ENCODE measurements around the gene ADARB1. TPM values are rescaled to one million over a fixed set of nuclear protein-coding genes. Genes with fewer than 3 reads are reported as not detected.

Gene ADARB1
- total RNA-seq, 1 experiment from 2014 or later, result 2.9 TPM

GRCh38 chr21:45186709-45187108 is 112.3 kb downstream of the ADARB1 start:
- Histone ChIP-seq H3K36me3 (0 out of 2 replicates have a peak, but pooled peaks cover 2% of the 10 kb centered on the region), H3K9me3 (peaks cover 28% of the 10 kb centered on the region), H3K4me3 (no peak overlapping the region), H3K27me3 (no peaks in the 10 kb centered on the region)
- no peak for DNase-seq

GRCh38 chr21:45187646-45188045 is 113.3 kb downstream of the ADARB1 start:
- no peaks in the 10 kb centered on the region for H3K27me3 ChIP-seq
- DNase-seq, result no peak
- peaks cover 28% of the 10 kb centered on the region for H3K9me3 ChIP-seq
- 0 out of 2 replicates have a peak, but pooled peaks cover 2% of the 10 kb centered on the region for H3K36me3 ChIP-seq
- H3K4me3 ChIP-seq, result no peak overlapping the region

GRCh38 chr21:45190013-45190412 is 115.6 kb downstream of the ADARB1 start:
- Histone ChIP-seq H3K9me3 (peaks cover 28% of the 10 kb centered on the region), H3K36me3 (0 out of 2 replicates have a peak, but pooled peaks cover 2% of the 10 kb centered on the region), H3K4me3 (no peak overlapping the region), H3K27me3 (no peaks in the 10 kb centered on the region)
- DNase-seq, result no peak

GRCh38 chr21:45192332-45192731 is 118.0 kb downstream of the ADARB1 start:
- no peak overlapping the region for H3K4me3 ChIP-seq
- H3K36me3 ChIP-seq, result no peaks in the 10 kb centered on the region
- peaks cover 18% of the 10 kb centered on the region for H3K9me3 ChIP-seq
- no peak for DNase-seq
- H3K27me3 ChIP-seq, result no peaks in the 10 kb centered on the region

- no peaks in the 10 kb centered on the region for H3K9me3 ChIP-seq
- no peaks in the 10 kb centered on the region for H3K36me3 ChIP-seq
- no peaks in the 10 kb centered on the region for H3K27me3 ChIP-seq
- H3K4me3 ChIP-seq, result no peak overlapping the region
- no peak for DNase-seq
Measured at GRCh38 chr21:45196620-45197019, 122.2 kb downstream of the ADARB1 start.

- no peak for DNase-seq
- Histone ChIP-seq H3K27me3 (no peaks in the 10 kb centered on the region), H3K4me3 (no peak overlapping the region), H3K36me3 (no peaks in the 10 kb centered on the region), H3K9me3 (no peaks in the 10 kb centered on the region)
Measured at GRCh38 chr21:45199201-45199600, 124.8 kb downstream of the ADARB1 start.

- no peaks in the 10 kb centered on the region for H3K9me3 ChIP-seq
- no peaks in the 10 kb centered on the region for H3K36me3 ChIP-seq
- no peak overlapping the region for H3K4me3 ChIP-seq
- no peak for DNase-seq
- H3K27me3 ChIP-seq, result no peaks in the 10 kb centered on the region
Measured at GRCh38 chr21:45200031-45200430, 125.7 kb downstream of the ADARB1 start.

GRCh38 chr21:45200581-45201296 is 126.4 kb downstream of the ADARB1 start:
- Histone ChIP-seq H3K9me3 (no peaks in the 10 kb centered on the region), H3K4me3 (no peak overlapping the region), H3K36me3 (no peaks in the 10 kb centered on the region), H3K27me3 (no peaks in the 10 kb centered on the region)
- DNase-seq, result no peak

- Histone ChIP-seq H3K36me3 (no peaks in the 10 kb centered on the region), H3K4me3 (no peak overlapping the region), H3K9me3 (no peaks in the 10 kb centered on the region), H3K27me3 (no peaks in the 10 kb centered on the region)
- no peak for DNase-seq
Measured at GRCh38 chr21:45202344-45202743, 128.0 kb downstream of the ADARB1 start.

GRCh38 chr21:45202889-45203288 is 128.5 kb downstream of the ADARB1 start:
- no peaks in the 10 kb centered on the region for H3K36me3 ChIP-seq

GRCh38 chr21:45203983-45204382 is 129.6 kb downstream of the ADARB1 start:
- Histone ChIP-seq H3K27me3 (no peaks in the 10 kb centered on the region), H3K4me3 (no peak overlapping the region), H3K36me3 (no peaks in the 10 kb centered on the region), H3K9me3 (no peaks in the 10 kb centered on the region)
- no peak for DNase-seq

More at GRCh38 chr21:45202889-45203288, 128.5 kb downstream of the ADARB1 start:
- Histone ChIP-seq H3K4me3 (no peak overlapping the region), H3K9me3 (no peaks in the 10 kb centered on the region), H3K27me3 (no peaks in the 10 kb centered on the region)
- no peak for DNase-seq

- H3K4me3 ChIP-seq, result no peak overlapping the region
- no peaks in the 10 kb centered on the region for H3K9me3 ChIP-seq
- no peaks in the 10 kb centered on the region for H3K27me3 ChIP-seq
- no peaks in the 10 kb centered on the region for H3K36me3 ChIP-seq
- no peak for DNase-seq
Measured at GRCh38 chr21:45204395-45204794, 130.0 kb downstream of the ADARB1 start.

GRCh38 chr21:45207839-45208626 is 133.7 kb downstream of the ADARB1 start:
- no peak overlapping the region for H3K4me3 ChIP-seq
- no peak for DNase-seq
- H3K9me3 ChIP-seq, result no peaks in the 10 kb centered on the region
- H3K27me3 ChIP-seq, result no peaks in the 10 kb centered on the region
- H3K36me3 ChIP-seq, result no peaks in the 10 kb centered on the region

- DNase-seq, result no peak
- no peaks in the 10 kb centered on the region for H3K27me3 ChIP-seq
- H3K9me3 ChIP-seq, result no peaks in the 10 kb centered on the region
- no peaks in the 10 kb centered on the region for H3K36me3 ChIP-seq
- no peak overlapping the region for H3K4me3 ChIP-seq
Measured at GRCh38 chr21:45208627-45208951, 134.2 kb downstream of the ADARB1 start.

- Histone ChIP-seq H3K36me3 (no peaks in the 10 kb centered on the region), H3K9me3 (no peaks in the 10 kb centered on the region), H3K27me3 (no peaks in the 10 kb centered on the region), H3K4me3 (no peak overlapping the region)
- no peak for DNase-seq
Measured at GRCh38 chr21:45209046-45209445, 134.7 kb downstream of the ADARB1 start.

GRCh38 chr21:45209685-45210284 is 135.4 kb downstream of the ADARB1 start:
- no peaks in the 10 kb centered on the region for H3K36me3 ChIP-seq

GRCh38 chr21:45210461-45210983 is 136.1 kb downstream of the ADARB1 start:
- no peaks in the 10 kb centered on the region for H3K36me3 ChIP-seq
- no peak for DNase-seq
- H3K4me3 ChIP-seq, result no peak overlapping the region
- no peaks in the 10 kb centered on the region; the same call in 1 of the 2 replicates for H3K9me3 ChIP-seq
- no peaks in the 10 kb centered on the region for H3K27me3 ChIP-seq

More at GRCh38 chr21:45209685-45210284, 135.4 kb downstream of the ADARB1 start:
- Histone ChIP-seq H3K9me3 (no peaks in the 10 kb centered on the region), H3K4me3 (no peak overlapping the region), H3K27me3 (no peaks in the 10 kb centered on the region)
- no peak for DNase-seq
